Sigmoid colon (tissue), 4 donors: ENCODE measurements around the gene ARID3C.

ENCODE experiments used
- POLR2AphosphoS5 ChIP-seq, 4 donors: sonication (generic); formaldehyde crosslinking; IDR thresholded peaks; one replicate each; pipeline ENCODE4 v1.6.1; 2017; ENCODE audit warnings: antibody characterized with exemption in 4 of 4
- TF ChIP-seq, protein P1 (sequence below), 4 experiments: fragments of 450-650 bp in 3 of 4; fragments of 200-600 bp in 1 of 4; IDR thresholded peaks; one replicate each; pipeline ENCODE4 v1.5.1; 2016 to 2019; ENCODE audit warnings: antibody characterized with exemption in 4 of 4, mild to moderate bottlenecking in 3 of 4, moderate library complexity in 2 of 4

GRCh38 chr9:34638138-34638445 lies 9.2 kb upstream of the ARID3C start:
- TF ChIP-seq, protein P1, sequence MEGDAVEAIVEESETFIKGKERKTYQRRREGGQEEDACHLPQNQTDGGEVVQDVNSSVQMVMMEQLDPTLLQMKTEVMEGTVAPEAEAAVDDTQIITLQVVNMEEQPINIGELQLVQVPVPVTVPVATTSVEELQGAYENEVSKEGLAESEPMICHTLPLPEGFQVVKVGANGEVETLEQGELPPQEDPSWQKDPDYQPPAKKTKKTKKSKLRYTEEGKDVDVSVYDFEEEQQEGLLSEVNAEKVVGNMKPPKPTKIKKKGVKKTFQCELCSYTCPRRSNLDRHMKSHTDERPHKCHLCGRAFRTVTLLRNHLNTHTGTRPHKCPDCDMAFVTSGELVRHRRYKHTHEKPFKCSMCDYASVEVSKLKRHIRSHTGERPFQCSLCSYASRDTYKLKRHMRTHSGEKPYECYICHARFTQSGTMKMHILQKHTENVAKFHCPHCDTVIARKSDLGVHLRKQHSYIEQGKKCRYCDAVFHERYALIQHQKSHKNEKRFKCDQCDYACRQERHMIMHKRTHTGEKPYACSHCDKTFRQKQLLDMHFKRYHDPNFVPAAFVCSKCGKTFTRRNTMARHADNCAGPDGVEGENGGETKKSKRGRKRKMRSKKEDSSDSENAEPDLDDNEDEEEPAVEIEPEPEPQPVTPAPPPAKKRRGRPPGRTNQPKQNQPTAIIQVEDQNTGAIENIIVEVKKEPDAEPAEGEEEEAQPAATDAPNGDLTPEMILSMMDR (IDR thresholded peaks at IDR 0.05) = no peak
- no peak for TF ChIP-seq POLR2AphosphoS5 (IDR thresholded peaks at IDR 0.05)
